ENCODE data around the gene UBE2O. TPM values are rescaled to one million over a fixed set of nuclear protein-coding genes. Genes with fewer than 3 reads are reported as not detected.

The UBE2O gene
- total and polyA plus RNA-seq, 7 donors: 6.2 to 26.3 (median 12.9) TPM

Other genes with a start within 250 kb of the UBE2O start
- 1 to 10 TPM; 3.1 to 9.1 (median 4.5) TPM for gene RNF157, start 212.7 kb downstream of the UBE2O start, total RNA-seq
- gene RNF157, start 212.7 kb downstream of the UBE2O start, polyA plus RNA-seq: 10 to 100 TPM in 2 of 3 donors, 1 to 10 TPM in 1; 6.0 to 29.5 (median 10.9) TPM
- gene UBALD2, start 187.8 kb downstream of the UBE2O start, total RNA-seq: 10 to 100 TPM in 1 of 4 donors, 1 to 10 TPM in 3; 3.9 to 11.8 (median 6.5) TPM
- 100 to 1,000 TPM in 1 of 3 donors, 10 to 100 TPM in 2; 56.0 to 105 (median 98.7) TPM for gene UBALD2, start 187.8 kb downstream of the UBE2O start, polyA plus RNA-seq
- gene QRICH2, start 144.9 kb downstream of the UBE2O start, total RNA-seq: 1 to 10 TPM; 2.0 to 5.0 (median 3.3) TPM
- 1 to 10 TPM in 2 of 3 donors, under 1 TPM in 1; 0.69 to 3.2 (median 1.8) TPM for gene QRICH2, start 144.9 kb downstream of the UBE2O start, polyA plus RNA-seq
- 10 to 100 TPM; 39.0 to 70.3 (median 42.3) TPM for gene PRPSAP1, start 99.2 kb downstream of the UBE2O start, total RNA-seq
- gene PRPSAP1, start 99.2 kb downstream of the UBE2O start, polyA plus RNA-seq: 10 to 100 TPM; 34.7 to 51.7 (median 35.1) TPM
- 1 to 10 TPM; 5.4 to 8.3 (median 7.7) TPM for gene SPHK1, start 68.5 kb downstream of the UBE2O start, total RNA-seq
- 1 to 10 TPM; 5.4 to 9.7 (median 5.5) TPM for gene SPHK1, start 68.5 kb downstream of the UBE2O start, polyA plus RNA-seq
- gene AANAT, start 14.5 kb upstream of the UBE2O start, total RNA-seq: not detected
- gene AANAT, start 14.5 kb upstream of the UBE2O start, polyA plus RNA-seq: under 1 TPM in 1 of 3 donors, not detected in 2; 0.12 TPM
- 10 to 100 TPM in 3 of 4 donors, 1 to 10 TPM in 1; 7.9 to 27.6 (median 12.5) TPM for gene RHBDF2, start 48.3 kb upstream of the UBE2O start, total RNA-seq
- gene RHBDF2, start 48.3 kb upstream of the UBE2O start, polyA plus RNA-seq: 10 to 100 TPM in 1 of 3 donors, 1 to 10 TPM in 2; 1.2 to 35.7 (median 5.8) TPM
- 10 to 100 TPM; 18.6 to 33.4 (median 19.3) TPM for gene CYGB, start 84.6 kb upstream of the UBE2O start, total RNA-seq
- 10 to 100 TPM in 2 of 3 donors, 1 to 10 TPM in 1; 9.7 to 25.8 (median 10.1) TPM for gene CYGB, start 84.6 kb upstream of the UBE2O start, polyA plus RNA-seq
- gene PRCD, start 86.9 kb upstream of the UBE2O start, total RNA-seq: 1 to 10 TPM; 1.1 to 6.1 (median 3.6) TPM
- 1 to 10 TPM in 2 of 3 donors, not detected in 1; 4.8 to 7.1 TPM for gene PRCD, start 86.9 kb upstream of the UBE2O start, polyA plus RNA-seq
- gene ST6GALNAC2, start 132.7 kb upstream of the UBE2O start, total RNA-seq: 10 to 100 TPM in 1 of 4 donors, 1 to 10 TPM in 3; 4.1 to 16.4 (median 9.0) TPM
- gene ST6GALNAC2, start 132.7 kb upstream of the UBE2O start, polyA plus RNA-seq: 1 to 10 TPM; 3.3 to 5.4 (median 3.5) TPM
- 1 to 10 TPM in 2 of 4 donors, under 1 TPM in 2; 0.81 to 4.6 (median 2.2) TPM for gene ST6GALNAC1, start 190.6 kb upstream of the UBE2O start, total RNA-seq
- gene ST6GALNAC1, start 190.6 kb upstream of the UBE2O start, polyA plus RNA-seq: 100 to 1,000 TPM; 104 to 146 (median 109) TPM